Measurements from ENCODE around the gene PSMA5.
"Not testable (repeated sequence)": the region's sequence is repeated elsewhere in the genome, so short reads cannot be mapped to it uniquely, and the experiment has no call there.

Gene PSMA5

DNA sequence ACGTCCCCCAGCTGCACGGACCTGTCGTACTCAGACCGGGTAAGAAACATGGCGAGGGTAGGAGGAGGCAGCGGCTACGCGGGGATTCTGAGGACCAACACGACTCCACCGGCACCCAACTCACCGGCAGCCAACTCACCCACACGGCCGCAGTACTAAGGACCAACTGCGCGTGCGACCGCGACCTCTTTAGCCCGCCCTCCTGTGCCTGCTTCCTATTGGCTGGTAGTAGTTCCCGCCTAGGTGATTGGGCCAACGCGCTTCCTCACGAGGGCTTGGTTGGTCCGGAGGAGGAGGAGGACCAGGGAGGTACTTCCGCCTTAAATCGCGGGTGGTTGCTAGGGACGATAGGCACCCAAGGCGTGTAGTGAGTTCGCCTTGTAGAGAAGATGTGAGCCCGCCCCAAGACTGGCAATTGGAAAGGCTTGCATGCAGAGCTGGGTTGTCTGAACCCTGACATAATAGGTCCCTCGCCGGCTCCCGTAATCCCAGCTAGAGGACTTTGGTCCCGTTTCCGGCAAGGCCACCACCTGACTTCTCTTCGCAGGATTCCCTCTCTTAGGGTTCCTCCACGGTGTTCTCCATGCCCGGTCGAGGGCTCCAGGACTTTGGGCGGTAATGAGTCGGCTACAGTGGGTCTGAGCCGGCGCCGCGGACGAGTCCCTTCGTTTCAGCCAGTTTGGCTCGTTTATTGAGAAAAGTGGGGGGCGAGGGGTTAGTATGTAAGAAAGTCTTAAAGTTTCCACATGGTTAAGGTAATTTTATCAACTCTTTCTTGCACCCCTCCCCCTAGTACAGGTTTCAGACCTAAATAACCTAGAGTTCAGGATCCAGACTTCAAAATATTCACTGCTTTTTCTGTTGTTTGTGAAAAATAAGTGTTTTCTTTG is at the start of gene PSMA5:
Gene PSMA5 (minus strand): TSS at position 168 of the 890 bp plus-strand sequence. CDS start 118 bp downstream, at position 50.
- DNase-seq (ENCODE audit: low read depth, low spot score): peak; percentile 99

GRCh38 chr1:109475261-109475660 is 49.0 kb upstream of the PSMA5 start:
- no peak for DNase-seq (ENCODE audit: low read depth, low spot score)

DNA sequence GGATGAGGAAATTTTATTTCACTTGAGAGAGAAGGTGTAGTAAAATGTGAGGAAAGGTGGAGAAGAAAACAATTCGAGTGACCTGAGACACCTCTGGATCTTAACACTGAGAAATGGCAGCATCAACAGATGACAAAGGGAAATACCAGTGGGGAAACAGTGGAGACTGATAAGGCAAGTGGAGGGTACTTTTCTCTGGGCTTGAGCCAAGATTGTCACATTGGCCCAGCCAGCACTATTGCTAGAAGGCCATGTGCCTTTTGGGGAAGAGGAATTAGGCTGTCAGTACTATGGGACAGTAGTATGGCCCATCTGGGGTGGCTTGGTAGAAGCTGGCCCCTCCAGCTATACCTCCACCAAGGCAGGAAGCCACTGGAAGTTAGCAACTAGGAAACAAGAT is 48.4 kb upstream of the PSMA5 start:
- DNase-seq (ENCODE audit: low read depth, low spot score): no peak

GRCh38 chr1:109473284-109474057 is 47.2 kb upstream of the PSMA5 start:
- not testable (repeated sequence) for DNase-seq (ENCODE audit: low read depth, low spot score)

- DNase-seq (ENCODE audit: low read depth, low spot score): no peak
Observed at GRCh38 chr1:109472779-109473178, 46.5 kb upstream of the PSMA5 start.

DNA sequence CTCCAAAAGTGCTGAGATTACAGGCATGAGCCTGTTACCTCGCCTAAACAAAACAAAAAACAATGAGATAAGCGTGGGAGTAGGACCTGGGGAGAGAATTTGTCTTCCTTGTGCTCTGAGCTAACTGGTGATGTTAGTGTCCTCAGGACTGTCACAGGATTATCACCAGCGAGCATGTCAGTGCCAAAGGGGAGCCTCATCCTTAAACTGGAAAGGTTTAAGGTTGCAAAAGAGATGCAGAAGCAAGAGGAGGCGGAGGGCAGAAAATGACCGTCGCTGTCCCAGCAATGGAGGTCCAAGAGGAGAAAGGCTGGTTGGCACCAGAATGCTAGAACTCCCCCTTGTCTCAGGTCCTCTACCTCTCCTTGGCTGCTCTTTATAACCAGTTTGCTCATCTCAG is 44.0 kb upstream of the PSMA5 start:
- no peak for DNase-seq (ENCODE audit: low read depth, low spot score)

GRCh38 chr1:109468903-109469302 is 42.7 kb upstream of the PSMA5 start:
- no peak for DNase-seq (ENCODE audit: low read depth, low spot score)

GRCh38 chr1:109468061-109468460 is 41.8 kb upstream of the PSMA5 start:
- no peak for DNase-seq (ENCODE audit: low read depth, low spot score)

GRCh38 chr1:109467301-109467777 is 41.1 kb upstream of the PSMA5 start:
- peak; percentile 23 for DNase-seq (ENCODE audit: low read depth, low spot score)

- peak; percentile 62 for DNase-seq (ENCODE audit: low read depth, low spot score)
Observed at GRCh38 chr1:109466452-109467300, 40.4 kb upstream of the PSMA5 start, which contains the start of gene SYPL2. Gene SYPL2 (plus strand): TSS chr1:109466546. CDS start chr1:109466844, 298 bp downstream.

- DNase-seq (ENCODE audit: low read depth, low spot score): no peak
Observed at GRCh38 chr1:109466125-109466451, 39.8 kb upstream of the PSMA5 start.

- no peak for DNase-seq (ENCODE audit: low read depth, low spot score)
Observed at GRCh38 chr1:109457819-109458218, 31.6 kb upstream of the PSMA5 start.

- DNase-seq (ENCODE audit: low read depth, low spot score): no peak
Observed at GRCh38 chr1:109454497-109455133, 28.4 kb upstream of the PSMA5 start.

- no peak for DNase-seq (ENCODE audit: low read depth, low spot score)
Observed at GRCh38 chr1:109447524-109447923, 21.3 kb upstream of the PSMA5 start.

DNA sequence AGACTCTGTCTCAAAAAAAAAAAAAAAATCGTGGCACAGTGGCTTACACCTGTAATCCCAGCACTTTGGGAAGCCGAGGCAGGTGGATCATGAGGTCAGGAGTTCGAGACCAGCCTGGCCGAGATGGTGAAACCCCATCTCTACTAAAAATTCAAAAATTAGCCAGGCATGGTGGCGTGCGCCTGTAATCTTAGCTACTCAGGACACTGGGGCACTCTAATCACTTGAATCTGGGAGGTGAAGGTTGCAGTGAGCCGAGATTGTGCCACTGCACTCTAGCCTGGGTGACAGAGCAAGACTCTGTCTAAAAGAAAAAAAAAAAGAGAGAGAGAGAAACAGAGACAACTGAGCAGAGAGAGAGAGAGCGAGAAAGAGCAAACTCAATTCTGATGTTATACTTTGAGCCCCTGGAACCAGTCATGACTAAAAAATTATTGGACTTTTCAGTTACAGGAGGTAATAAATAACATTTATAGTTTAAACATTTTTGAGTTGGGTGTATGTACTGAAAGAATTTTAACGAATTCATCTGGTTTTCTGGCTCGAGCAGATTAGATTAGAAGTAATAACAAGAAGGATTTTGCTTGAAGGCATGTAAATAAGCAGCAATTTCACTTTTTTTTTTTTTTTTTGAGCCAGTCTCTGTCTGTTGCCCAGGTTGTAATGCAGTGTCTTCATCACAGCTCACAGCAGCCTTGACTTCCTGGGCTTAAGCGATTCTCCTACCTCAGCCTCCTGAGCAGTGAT is 19.9 kb upstream of the PSMA5 start:
- not testable (repeated sequence) for DNase-seq (ENCODE audit: low read depth, low spot score)

GRCh38 chr1:109444346-109444745 is 18.1 kb upstream of the PSMA5 start:
- DNase-seq (ENCODE audit: low read depth, low spot score): no peak

- peak; percentile 21 for DNase-seq (ENCODE audit: low read depth, low spot score)
Observed at GRCh38 chr1:109443476-109443875, 17.2 kb upstream of the PSMA5 start.

- DNase-seq (ENCODE audit: low read depth, low spot score): no peak
Observed at GRCh38 chr1:109441069-109441468, 14.8 kb upstream of the PSMA5 start.

DNA sequence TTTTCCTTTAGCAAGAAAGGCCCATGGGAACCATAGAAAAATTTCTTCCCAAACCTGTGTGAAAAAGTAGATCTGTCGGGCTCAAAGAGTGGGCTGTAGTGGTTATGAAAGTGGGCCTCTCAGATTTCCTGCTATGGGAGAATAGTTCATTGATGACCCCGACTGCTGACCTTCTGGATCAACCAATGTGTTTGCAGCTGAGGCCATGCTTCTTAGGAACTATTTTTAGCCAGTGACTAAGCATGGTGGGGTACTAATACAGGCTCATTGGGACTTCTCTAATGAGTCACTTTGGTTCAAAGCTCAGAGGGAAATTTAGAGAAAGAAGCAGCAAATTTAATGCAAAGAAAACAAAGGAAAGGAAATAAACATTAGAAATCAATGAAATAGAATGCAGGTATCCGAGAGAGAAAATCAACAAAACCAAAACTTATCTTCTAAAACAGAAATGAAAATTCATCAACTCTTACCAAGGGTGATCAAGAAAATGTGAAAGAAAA is 12.6 kb upstream of the PSMA5 start:
- no peak for DNase-seq (ENCODE audit: low read depth, low spot score)

DNA sequence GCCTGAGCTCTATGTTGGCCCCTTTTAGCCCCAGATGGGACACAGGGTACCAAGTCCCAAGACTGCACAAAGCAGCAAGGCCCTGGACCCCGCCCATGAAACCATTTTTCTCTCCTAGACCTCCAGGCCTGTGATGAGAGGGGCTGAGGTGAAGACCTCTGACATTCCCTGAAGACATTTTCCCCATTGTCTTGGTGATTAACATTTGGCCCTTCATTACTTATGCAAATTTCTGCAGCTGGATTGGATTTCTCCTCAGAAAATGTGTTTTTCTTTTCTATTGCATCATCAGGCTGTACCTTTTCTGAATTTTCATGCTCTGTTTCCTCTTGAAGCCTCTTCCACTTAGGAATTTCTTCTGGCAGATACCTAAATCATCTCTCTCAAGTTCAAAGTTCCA is 8.2 kb upstream of the PSMA5 start:
- DNase-seq (ENCODE audit: low read depth, low spot score): no peak

Measured in ELF-1 (cell line).